HAP-1 (cell line): ENCODE measurements around the gene RCE1.

Source experiments
- DNase-seq, 2 experiments: peaks; one replicate each; pipeline ENCODE4 v3.0.0-alpha.2; 2016 to 2020; ENCODE audit warnings: low spot score in 2 of 2
- H3K27me3 ChIP-seq: fragments of 250-450 bp; sonication (Bioruptor Pico); 2 replicates; pipeline ENCODE4 v1.5.1; 2020; ENCODE audit warnings: low read depth, mild to moderate bottlenecking, moderate library complexity
- H3K36me3 ChIP-seq: fragments of 250-450 bp; sonication (Bioruptor Pico); replicated peaks from 2 replicates; pipeline ENCODE4 v1.5.1; 2020; ENCODE audit warnings: mild to moderate bottlenecking
- H3K4me1 ChIP-seq: fragments of 250-450 bp; sonication (Bioruptor Pico); 2 replicates; pipeline ENCODE4 v1.5.1; 2020; ENCODE audit warnings: mild to moderate bottlenecking
- H3K4me3 ChIP-seq: fragments of 250-450 bp; sonication (Bioruptor Pico); 2 replicates; pipeline ENCODE4 v1.5.1; 2020; ENCODE audit warnings: mild to moderate bottlenecking, moderate library complexity
- H3K9me3 ChIP-seq: fragments of 250-450 bp; sonication (Bioruptor Pico); 2 replicates; pipeline ENCODE4 v1.5.1; 2020; ENCODE audit warnings: mild to moderate bottlenecking, moderate library complexity
- in situ Hi-C: fragments of 300-500 bp; cut with MboI; formaldehyde crosslinking; loops from 3 replicates; pipeline ENCODE4 v1.14.3; 2020; ENCODE audit warnings: low sequenced_read_pairs, inconsistent platforms, mixed read lengths

RCE1 gene

GRCh38 chr11:66864924-66865697 lies 21.9 kb downstream of the RCE1 start:
- Histone ChIP-seq H3K27me3 (no peaks in the 10 kb centered on the region), H3K4me1 (no peaks in the 10 kb centered on the region; the same call in 1 of the 2 replicates), H3K4me3 (no peak overlapping the region), H3K36me3 (peaks cover 9% of the 10 kb centered on the region; the same call in 1 of the 2 replicates), H3K9me3 (no peaks in the 10 kb centered on the region)
- in situ Hi-C loops, result no loop called here
- no peak for DNase-seq

GRCh38 chr11:66866007-66866406 lies 22.8 kb downstream of the RCE1 start:
- in situ Hi-C loops, result no loop called here
- Histone ChIP-seq H3K4me3 (no peak overlapping the region), H3K27me3 (no peaks in the 10 kb centered on the region), H3K4me1 (no peaks in the 10 kb centered on the region; the same call in 1 of the 2 replicates), H3K36me3 (peaks cover under 1% of the 10 kb centered on the region; the same call in 1 of the 2 replicates), H3K9me3 (no peaks in the 10 kb centered on the region)
- DNase-seq, result no peak

- H3K4me1 ChIP-seq, result no peaks in the 10 kb centered on the region; the same call in 1 of the 2 replicates
- H3K9me3 ChIP-seq, result no peaks in the 10 kb centered on the region
- H3K27me3 ChIP-seq, result no peaks in the 10 kb centered on the region
- H3K4me3 ChIP-seq, result no peak overlapping the region
- in situ Hi-C loops, result no loop called here
- DNase-seq, result no peak
- H3K36me3 ChIP-seq, result no peaks in the 10 kb centered on the region
Observed at GRCh38 chr11:66866511-66866986, 23.3 kb downstream of the RCE1 start.

- in situ Hi-C loops, result no loop called here
- H3K9me3 ChIP-seq, result no peaks in the 10 kb centered on the region
- no peaks in the 10 kb centered on the region; the same call in 1 of the 2 replicates for H3K4me1 ChIP-seq
- H3K27me3 ChIP-seq, result no peaks in the 10 kb centered on the region
- DNase-seq, result no peak
- no peak overlapping the region for H3K4me3 ChIP-seq
- H3K36me3 ChIP-seq, result no peaks in the 10 kb centered on the region
Observed at GRCh38 chr11:66867425-66868040, 24.3 kb downstream of the RCE1 start.

GRCh38 chr11:66868082-66868725 lies 25.0 kb downstream of the RCE1 start:
- Histone ChIP-seq H3K36me3 (no peaks in the 10 kb centered on the region), H3K4me1 (no peaks in the 10 kb centered on the region; the same call in 1 of the 2 replicates), H3K27me3 (no peaks in the 10 kb centered on the region), H3K9me3 (no peaks in the 10 kb centered on the region), H3K4me3 (no peak overlapping the region)
- in situ Hi-C loops, result no loop called here
- DNase-seq, result no peak

- H3K36me3 ChIP-seq, result no peaks in the 10 kb centered on the region
- no peaks in the 10 kb centered on the region; the same call in 1 of the 2 replicates for H3K4me1 ChIP-seq
- DNase-seq, result peak; percentile 74 to 92
- in situ Hi-C loops, result no loop called here
- H3K27me3 ChIP-seq, result no peaks in the 10 kb centered on the region
- H3K9me3 ChIP-seq, result no peaks in the 10 kb centered on the region
- no peak overlapping the region for H3K4me3 ChIP-seq
Observed at GRCh38 chr11:66868726-66869566, 25.7 kb downstream of the RCE1 start.

- H3K4me1 ChIP-seq, result no peaks in the 10 kb centered on the region; the same call in 1 of the 2 replicates
- no peak for DNase-seq
- no peak overlapping the region for H3K4me3 ChIP-seq
- in situ Hi-C loops, result no loop called here
- H3K36me3 ChIP-seq, result no peaks in the 10 kb centered on the region
- H3K27me3 ChIP-seq, result no peaks in the 10 kb centered on the region
- no peaks in the 10 kb centered on the region for H3K9me3 ChIP-seq
Observed at GRCh38 chr11:66869567-66869870, 26.3 kb downstream of the RCE1 start.

- Histone ChIP-seq H3K27me3 (no peaks in the 10 kb centered on the region), H3K4me1 (no peaks in the 10 kb centered on the region; the same call in 1 of the 2 replicates), H3K4me3 (no peak overlapping the region), H3K36me3 (no peaks in the 10 kb centered on the region), H3K9me3 (no peaks in the 10 kb centered on the region)
- in situ Hi-C loops, result no loop called here
- no peak for DNase-seq
Observed at GRCh38 chr11:66870131-66870530, 26.9 kb downstream of the RCE1 start.

GRCh38 chr11:66870616-66871520 lies 27.6 kb downstream of the RCE1 start:
- Histone ChIP-seq H3K4me1 (no peaks in the 10 kb centered on the region; the same call in 1 of the 2 replicates), H3K9me3 (no peaks in the 10 kb centered on the region), H3K4me3 (no peak overlapping the region), H3K27me3 (no peaks in the 10 kb centered on the region), H3K36me3 (no peaks in the 10 kb centered on the region)
- in situ Hi-C loops, result no loop called here
- no peak for DNase-seq

- in situ Hi-C loops, result no loop called here
Observed at GRCh38 chr11:66871521-66871901, 28.3 kb downstream of the RCE1 start.

GRCh38 chr11:66874232-66874631 lies 31.0 kb downstream of the RCE1 start:
- no peak for DNase-seq
- in situ Hi-C loops, result no loop called here
- Histone ChIP-seq H3K36me3 (no peaks in the 10 kb centered on the region), H3K9me3 (no peaks in the 10 kb centered on the region), H3K4me1 (no peaks in the 10 kb centered on the region), H3K4me3 (no peak overlapping the region), H3K27me3 (no peaks in the 10 kb centered on the region)

More at GRCh38 chr11:66871521-66871901, 28.3 kb downstream of the RCE1 start:
- H3K27me3 ChIP-seq, result no peaks in the 10 kb centered on the region
- H3K9me3 ChIP-seq, result no peaks in the 10 kb centered on the region
- H3K36me3 ChIP-seq, result no peaks in the 10 kb centered on the region
- H3K4me1 ChIP-seq, result no peaks in the 10 kb centered on the region; the same call in 1 of the 2 replicates
- DNase-seq, result no peak
- H3K4me3 ChIP-seq, result no peak overlapping the region

- in situ Hi-C loops, result no loop called here
Observed at GRCh38 chr11:66875378-66875777, 32.1 kb downstream of the RCE1 start.

More at GRCh38 chr11:66875378-66875777, 32.1 kb downstream of the RCE1 start:
- no peaks in the 10 kb centered on the region for H3K4me1 ChIP-seq
- no peaks in the 10 kb centered on the region for H3K27me3 ChIP-seq
- H3K4me3 ChIP-seq, result no peak overlapping the region
- no peak for DNase-seq
- H3K36me3 ChIP-seq, result no peaks in the 10 kb centered on the region
- H3K9me3 ChIP-seq, result no peaks in the 10 kb centered on the region
